Mesenchymal stem cell (in vitro differentiated cells and primary cell): ENCODE results near the gene TRAM2.

Experiments
- DNase-seq: peaks from one replicate; pipeline ENCODE4 v3.0.0-alpha.2; 2013
- H2AFZ ChIP-seq: one replicate; pipeline ENCODE4 v1.6.1; 2013; ENCODE audit warnings: low read depth, mild to moderate bottlenecking, control low read depth, inconsistent platforms, low read length, moderate library complexity
- H2AK5ac ChIP-seq: 2 replicates; pipeline ENCODE4 v1.6.1; 2013; ENCODE audit warnings: low read length, moderate library complexity, mild to moderate bottlenecking, inconsistent platforms; ENCODE audit not compliant: severe bottlenecking
- H2BK120ac ChIP-seq: one replicate; pipeline ENCODE4 v1.6.1; 2013; ENCODE audit warnings: low read depth, mild to moderate bottlenecking, inconsistent platforms, low read length, moderate library complexity
- H2BK12ac ChIP-seq, 2 experiments: one replicate each; pipeline ENCODE4 v1.6.1; 2013; ENCODE audit warnings: inconsistent platforms in 2 of 2, low read length in 2 of 2, mild to moderate bottlenecking in 2 of 2, moderate library complexity in 2 of 2, control low read depth in 1 of 2
- H2BK15ac ChIP-seq: one replicate; pipeline ENCODE4 v1.6.1; 2013; ENCODE audit warnings: mild to moderate bottlenecking, low read depth, inconsistent platforms; ENCODE audit not compliant: poor library complexity, severe bottlenecking
- H2BK5ac ChIP-seq: 2 replicates; pipeline ENCODE4 v1.6.1; 2013; ENCODE audit warnings: low read depth, mild to moderate bottlenecking, low read length, control low read depth, inconsistent platforms; ENCODE audit not compliant: poor library complexity, severe bottlenecking
- H3K14ac ChIP-seq, 2 experiments: one replicate each; pipeline ENCODE4 v1.6.1; 2013; ENCODE audit warnings: inconsistent platforms in 2 of 2, low read length in 2 of 2, control low read depth in 1 of 2, mild to moderate bottlenecking in 1 of 2, moderate library complexity in 1 of 2
- H3K18ac ChIP-seq, 2 experiments: one replicate each; pipeline ENCODE4 v1.6.1; 2013; ENCODE audit warnings: inconsistent platforms in 2 of 2, low read length in 2 of 2, control low read depth in 1 of 2, low read depth in 1 of 2, mild to moderate bottlenecking in 1 of 2
- H3K23ac ChIP-seq, 2 experiments: one replicate each; pipeline ENCODE4 v1.6.1; 2013; ENCODE audit warnings: inconsistent platforms in 2 of 2, low read length in 2 of 2, mild to moderate bottlenecking in 2 of 2, moderate library complexity in 2 of 2, control low read depth in 1 of 2
- H3K27ac ChIP-seq: 2 replicates; pipeline ENCODE4 v1.5.1; 2013; ENCODE audit warnings: mild to moderate bottlenecking, moderate library complexity, low read length, control low read depth, inconsistent platforms; ENCODE audit not compliant: poor library complexity, severe bottlenecking
- H3K27me3 ChIP-seq, 2 experiments: 2 replicates each; pipeline versions ENCODE4 v1.6.1 to v1.7.0; 2013; ENCODE audit warnings: low read length in 2 of 2, mild to moderate bottlenecking in 2 of 2, moderate library complexity in 2 of 2, control low read depth in 1 of 2, inconsistent platforms in 1 of 2; ENCODE audit not compliant: control insufficient read depth in 1 of 2, insufficient read depth in 1 of 2
- H3K36me3 ChIP-seq, 2 experiments: 2 replicates each; pipeline versions ENCODE4 v1.6.1 to v1.7.0; 2013; ENCODE audit warnings: low read length in 2 of 2, control low read depth in 1 of 2, inconsistent platforms in 1 of 2, low read depth in 1 of 2, mild to moderate bottlenecking in 1 of 2; ENCODE audit not compliant: insufficient read depth in 2 of 2, control insufficient read depth in 1 of 2
- H3K4ac ChIP-seq, 2 experiments: one replicate each; pipeline ENCODE4 v1.6.1; 2013; ENCODE audit warnings: inconsistent platforms in 2 of 2, low read length in 2 of 2, mild to moderate bottlenecking in 2 of 2, moderate library complexity in 2 of 2, control low read depth in 1 of 2, low read depth in 1 of 2
- H3K4me1 ChIP-seq: 2 replicates; pipeline ENCODE4 v1.6.1; 2013; ENCODE audit warnings: low read depth, low read length, control low read depth; ENCODE audit not compliant: control insufficient read depth, insufficient read depth
- H3K4me2 ChIP-seq: 2 replicates; pipeline ENCODE4 v1.6.1; 2013; ENCODE audit warnings: low read length, mild to moderate bottlenecking, inconsistent platforms; ENCODE audit not compliant: poor library complexity, severe bottlenecking
- H3K4me3 ChIP-seq, 2 experiments: 2 replicates each; pipeline versions ENCODE4 v1.5.1 to v1.7.0; 2013; ENCODE audit warnings: low read length in 2 of 2, mild to moderate bottlenecking in 2 of 2, control low read depth in 1 of 2, low read depth in 1 of 2; ENCODE audit not compliant: insufficient read depth in 1 of 2
- H3K79me1 ChIP-seq: replicated peaks from 2 replicates; pipeline ENCODE4 v1.6.1; 2013; ENCODE audit warnings: mild to moderate bottlenecking, control low read depth, low read length, inconsistent platforms; ENCODE audit not compliant: poor library complexity, severe bottlenecking
- H3K9ac ChIP-seq: 2 replicates; pipeline ENCODE4 v1.7.0; 2013; ENCODE audit warnings: mild to moderate bottlenecking, low read length, moderate library complexity
- H3K9me3 ChIP-seq: 2 replicates; pipeline ENCODE4 v1.7.0; 2013; ENCODE audit warnings: mild to moderate bottlenecking, low read length; ENCODE audit not compliant: control insufficient read depth
- H4K8ac ChIP-seq: one replicate; pipeline ENCODE4 v1.6.1; 2013; ENCODE audit warnings: inconsistent platforms, mild to moderate bottlenecking, low read length, moderate library complexity
- H4K91ac ChIP-seq: one replicate; pipeline ENCODE4 v1.6.1; 2013; ENCODE audit warnings: mild to moderate bottlenecking, low read length, inconsistent platforms
- WGBS: methylation state at CpG from one replicate; pipeline ENCODE4 v1.1.7; 2013; ENCODE audit warnings: mixed read lengths; 5-methylcytosine and 5-hydroxymethylcytosine counted together

TRAM2 gene

DNA sequence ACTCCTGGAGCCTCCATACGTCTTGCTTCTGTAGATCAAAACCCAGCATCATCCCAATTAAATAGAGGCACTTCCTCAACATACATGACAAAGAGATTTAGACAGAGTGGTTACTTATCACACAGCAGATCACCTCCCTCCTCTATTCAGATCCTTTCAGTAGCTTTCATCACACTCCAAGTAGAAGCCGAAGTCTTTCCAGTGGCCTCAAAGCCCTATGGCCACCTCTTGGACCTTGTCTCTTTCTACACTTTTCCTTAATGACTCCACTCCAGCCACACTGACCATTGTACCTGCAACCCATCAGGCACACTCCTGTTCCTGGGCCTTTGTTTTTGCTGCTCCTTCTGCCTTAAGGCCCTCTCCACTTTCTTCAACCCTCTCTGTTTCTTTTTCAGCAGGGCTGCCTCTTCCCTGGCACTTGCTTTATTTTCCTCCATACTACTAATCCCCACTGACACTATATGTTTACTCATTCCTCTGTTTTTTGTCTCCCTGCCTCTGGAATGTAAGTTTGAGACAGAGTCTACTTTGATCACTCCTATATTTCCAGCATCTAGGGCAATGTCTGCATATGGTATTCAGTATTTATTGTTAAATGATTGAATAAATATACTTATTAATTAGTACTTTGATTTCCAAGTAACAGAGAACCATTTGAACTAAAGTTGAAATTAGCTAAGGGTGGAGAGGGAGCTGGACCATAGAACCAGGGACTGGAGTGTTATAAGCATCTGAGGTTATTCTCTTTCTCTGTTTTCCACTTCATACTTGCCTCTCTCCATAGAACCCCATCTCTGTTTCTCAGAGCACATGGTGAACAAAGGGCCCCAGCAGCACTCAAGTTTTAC, 43.4 kb upstream of the TRAM2 start:
- Histone ChIP-seq H3K9me3 (no peaks in the 10 kb centered on the region), H3K23ac (no peak overlapping the region), H3K36me3 (no peaks in the 10 kb centered on the region), H3K9ac (no peak overlapping the region), H3K27ac (no peak overlapping the region), H2BK15ac (peak overlapping the region; percentile 98), H4K91ac (peak overlapping the region; percentile 52), H3K4ac (peak overlapping the region in 1 of 2 experiments; percentile 79), H3K18ac (peak overlapping the region; percentile 84 to 89), H2AK5ac (no peak overlapping the region), H3K4me2 (no peak overlapping the region), H2AFZ (no peak overlapping the region), H2BK5ac (no peak overlapping the region), H3K14ac (peak overlapping the region; percentile 22 to 36), H3K79me1 (no peaks in the 10 kb centered on the region), H3K4me3 (no peak overlapping the region), H3K27me3 (no peaks in the 10 kb centered on the region), H2BK120ac (peak overlapping the region; percentile 34), H3K4me1 (peaks cover 2% of the 10 kb centered on the region), H4K8ac (peak overlapping the region; percentile 64), H2BK12ac (peak overlapping the region; percentile 86 to 100)
- DNase-seq = no peak
- 94% methylated on average over 2 of the region's 2 CpGs for WGBS

DNA sequence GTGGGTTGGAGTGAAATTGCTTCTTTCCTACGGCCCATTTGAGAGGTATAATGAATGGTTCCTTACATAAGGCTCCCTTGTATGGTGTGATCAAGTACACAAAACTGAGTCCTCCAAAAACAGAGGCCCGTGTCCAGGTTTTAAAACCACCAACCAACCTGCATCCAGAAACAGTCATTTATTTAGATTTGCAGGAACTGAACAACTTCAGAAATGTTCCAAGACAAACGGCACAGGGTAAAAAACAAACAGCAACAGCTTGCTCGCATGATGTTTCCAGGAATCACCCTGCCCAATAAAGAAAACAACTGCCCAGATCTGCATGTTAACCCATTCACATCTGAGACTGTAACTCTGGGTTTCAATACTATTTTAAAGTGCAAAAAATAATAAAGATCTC, 40.2 kb upstream of the TRAM2 start:
- H3K36me3 ChIP-seq = no peaks in the 10 kb centered on the region
- no peaks in the 10 kb centered on the region for H3K79me1 ChIP-seq
- no peak overlapping the region for H3K4me2 ChIP-seq
- H2BK12ac ChIP-seq = peak overlapping the region in 1 of 2 experiments; percentile 39
- H4K91ac ChIP-seq = no peak overlapping the region
- no peak overlapping the region for H2BK5ac ChIP-seq
- H3K4me3 ChIP-seq = no peak overlapping the region
- H3K23ac ChIP-seq = no peak overlapping the region
- no peak overlapping the region for H3K27ac ChIP-seq
- H3K9me3 ChIP-seq = no peaks in the 10 kb centered on the region
- no peak overlapping the region for H2AK5ac ChIP-seq
- no peak overlapping the region for H3K14ac ChIP-seq
- no peak overlapping the region for H4K8ac ChIP-seq
- H3K27me3 ChIP-seq = no peaks in the 10 kb centered on the region
- H2BK120ac ChIP-seq = no peak overlapping the region
- peak overlapping the region; percentile 12 for H3K9ac ChIP-seq
- 43% methylated on average over 4 of the region's 4 CpGs for WGBS
- peaks cover 4% of the 10 kb centered on the region for H3K4me1 ChIP-seq
- no peak overlapping the region for H2AFZ ChIP-seq
- no peak for DNase-seq
- peak overlapping the region in 1 of 2 experiments; percentile 17 for H3K4ac ChIP-seq
- H3K18ac ChIP-seq = no peak overlapping the region
- H2BK15ac ChIP-seq = no peak overlapping the region

DNA sequence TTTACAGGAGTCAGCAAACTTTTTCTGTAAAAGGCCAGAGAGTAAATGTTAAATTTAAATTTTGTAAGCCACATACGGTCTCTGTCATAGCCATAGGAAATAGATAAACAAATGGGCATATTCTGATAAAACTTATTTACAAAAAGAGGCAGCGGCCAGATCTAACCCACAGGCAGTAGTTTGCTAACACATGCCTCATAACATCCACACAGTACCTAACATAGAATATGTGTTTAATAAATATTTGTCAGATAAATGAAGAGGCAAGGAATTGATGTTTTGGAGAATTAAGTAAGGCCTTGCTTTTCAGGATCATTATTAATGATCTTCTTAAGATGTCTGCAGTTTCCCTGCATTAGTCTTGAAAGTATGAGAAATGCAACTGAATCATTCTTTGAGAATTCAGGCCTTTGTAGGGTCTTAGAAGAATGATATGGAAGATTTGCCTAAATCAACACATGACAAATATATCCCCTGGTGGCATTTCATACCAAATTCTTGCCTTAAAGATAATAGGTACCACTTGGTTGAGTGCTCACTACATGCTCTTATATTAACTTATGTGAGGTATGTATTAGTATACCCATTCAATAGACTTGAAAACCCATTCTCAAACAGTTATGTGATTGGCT, 39.3 kb upstream of the TRAM2 start:
- Histone ChIP-seq H2BK15ac (no peak overlapping the region), H3K79me1 (no peaks in the 10 kb centered on the region), H3K9me3 (no peaks in the 10 kb centered on the region), H3K18ac (no peak overlapping the region), H2AFZ (no peak overlapping the region), H3K27me3 (no peaks in the 10 kb centered on the region), H3K27ac (peak overlapping the region; percentile 38), H2BK12ac (no peak overlapping the region), H2BK120ac (no peak overlapping the region), H3K36me3 (no peaks in the 10 kb centered on the region), H2AK5ac (no peak overlapping the region), H3K14ac (no peak overlapping the region), H3K9ac (no peak overlapping the region), H2BK5ac (peak overlapping the region; percentile 57), H3K4me2 (no peak overlapping the region), H3K23ac (no peak overlapping the region), H4K8ac (no peak overlapping the region), H4K91ac (no peak overlapping the region), H3K4me1 (peaks cover 4% of the 10 kb centered on the region), H3K4me3 (no peak overlapping the region), H3K4ac (no peak overlapping the region)
- WGBS = no CpG with 5 or more reads among the region's 2 CpGs
- no peak for DNase-seq

DNA sequence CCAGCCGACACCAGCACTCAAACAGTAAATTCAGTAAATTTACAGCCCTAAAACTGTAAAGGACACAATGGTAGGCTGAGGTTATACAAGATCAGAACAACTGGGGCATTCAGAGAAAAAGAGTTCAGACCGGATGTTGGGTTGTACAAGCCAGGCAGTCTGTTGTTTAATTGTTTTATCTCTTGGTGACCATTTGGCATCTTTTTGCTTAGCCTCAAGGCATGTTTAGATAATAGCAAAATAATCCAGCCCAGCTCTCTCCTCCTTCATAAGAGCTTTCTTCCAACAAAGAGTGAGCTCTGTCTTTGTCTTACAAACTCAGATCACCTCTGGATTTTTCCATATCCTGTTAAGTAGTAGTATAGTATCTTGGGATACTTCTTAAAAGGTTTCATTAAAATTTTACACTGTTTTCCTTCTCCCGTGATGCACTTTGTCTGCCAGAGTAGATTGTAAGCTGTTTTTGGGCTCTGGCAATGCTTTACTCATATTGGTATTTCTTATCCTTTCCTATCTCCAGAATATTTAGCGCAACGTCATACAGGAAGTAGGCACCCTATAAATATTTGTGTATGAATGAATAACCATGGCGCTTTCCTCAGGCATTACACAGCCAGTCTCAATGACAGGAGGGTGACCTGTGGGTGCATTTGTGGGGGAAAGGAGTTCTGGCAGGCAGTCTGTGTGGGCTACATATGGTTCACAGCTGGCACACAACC, 35.6 kb upstream of the TRAM2 start:
- Histone ChIP-seq H3K4ac (peak overlapping the region; percentile 70 to 98), H4K91ac (peak overlapping the region; percentile 96), H2BK5ac (no peak overlapping the region), H3K36me3 (no peaks in the 10 kb centered on the region), H3K14ac (no peak overlapping the region), H2BK12ac (peak overlapping the region; percentile 71 to 97), H3K18ac (peak overlapping the region; percentile 89 to 97), H3K9me3 (no peaks in the 10 kb centered on the region), H4K8ac (peak overlapping the region; percentile 72), H3K27ac (peak overlapping the region; percentile 32), H3K23ac (peak overlapping the region in 1 of 2 experiments; percentile 89), H3K79me1 (no peaks in the 10 kb centered on the region), H2BK120ac (peak overlapping the region; percentile 86), H3K4me2 (peak overlapping the region; percentile 22), H3K27me3 (no peaks in the 10 kb centered on the region), H3K4me3 (no peak overlapping the region), H3K9ac (no peak overlapping the region), H3K4me1 (peaks cover 2% of the 10 kb centered on the region), H2BK15ac (no peak overlapping the region), H2AFZ (peak overlapping the region; percentile 42), H2AK5ac (no peak overlapping the region)
- DNase-seq = peak; percentile 65
- 37% methylated on average over 3 of the region's 6 CpGs for WGBS
